GM19099 (cell line): ENCODE measurements around the gene RASSF5.

Experiments
- POLR2A ChIP-seq: IDR thresholded peaks from 3 replicates; pipeline ENCODE4 v1.6.1; 2011; ENCODE audit warnings: low read depth; ENCODE audit not compliant: insufficient read length; ENCODE audit errors: extremely low read depth

The RASSF5 gene

GRCh38 chr1:206538086-206538770, 30.9 kb downstream of the RASSF5 start:
- TF ChIP-seq POLR2A = no peak

- no peak for TF ChIP-seq POLR2A
Measured at GRCh38 chr1:206538901-206539640, 31.7 kb downstream of the RASSF5 start.

GRCh38 chr1:206540044-206540780, 32.9 kb downstream of the RASSF5 start:
- no peak for TF ChIP-seq POLR2A

- TF ChIP-seq POLR2A = no peak
Measured at GRCh38 chr1:206541236-206541833, 34.0 kb downstream of the RASSF5 start.

GRCh38 chr1:206544562-206545257, 37.4 kb downstream of the RASSF5 start:
- TF ChIP-seq POLR2A = no peak

GRCh38 chr1:206545351-206545750, 38.0 kb downstream of the RASSF5 start:
- TF ChIP-seq POLR2A = no peak

GRCh38 chr1:206547104-206547503, 39.8 kb downstream of the RASSF5 start:
- no peak for TF ChIP-seq POLR2A

- TF ChIP-seq POLR2A = no peak
Measured at GRCh38 chr1:206550446-206550845, 43.1 kb downstream of the RASSF5 start.

- TF ChIP-seq POLR2A = no peak
Measured at GRCh38 chr1:206551296-206551985, 44.1 kb downstream of the RASSF5 start.

GRCh38 chr1:206551986-206552326, 44.6 kb downstream of the RASSF5 start:
- TF ChIP-seq POLR2A = no peak

GRCh38 chr1:206554211-206554610, 46.9 kb downstream of the RASSF5 start:
- TF ChIP-seq POLR2A = no peak

GRCh38 chr1:206554701-206555472, 47.6 kb downstream of the RASSF5 start:
- no peak for TF ChIP-seq POLR2A

GRCh38 chr1:206555473-206555935, 48.2 kb downstream of the RASSF5 start:
- no peak for TF ChIP-seq POLR2A
